Smooth muscle cell (in vitro differentiated cells): Measurements from ENCODE around the gene EAPP. TPM values are rescaled to one million over a fixed set of nuclear protein-coding genes. Genes with fewer than 3 reads are reported as not detected.

Experiments
- DNase-seq: peaks from one replicate; lab custom pipeline; 2025; ENCODE audit not compliant: unreplicated experiment; lab: John Stamatoyannopoulos, UW
- H2AFZ ChIP-seq: fragments of 200-600 bp; sonication (generic); 2 replicates; pipeline ENCODE4 v1.6.0; 2016; ENCODE audit warnings: antibody characterized with exemption, low read depth, mild to moderate bottlenecking
- H3F3A ChIP-seq: fragments of 200-600 bp; sonication (generic); 2 replicates; pipeline ENCODE4 v1.6.0; 2017; ENCODE audit warnings: antibody characterized with exemption, low read depth
- H3K27ac ChIP-seq: fragments of 200-600 bp; sonication (generic); 2 replicates; pipeline ENCODE4 v1.5.1; 2016; ENCODE audit warnings: low read depth, mild to moderate bottlenecking
- H3K27me3 ChIP-seq: fragments of 200-600 bp; sonication (generic); 2 replicates; pipeline ENCODE4 v1.6.1; 2016; ENCODE audit warnings: low read depth, mild to moderate bottlenecking
- H3K36me3 ChIP-seq: fragments of 200-600 bp; sonication (generic); 2 replicates; pipeline ENCODE4 v1.5.1; 2016; ENCODE audit warnings: low read depth
- H3K4me1 ChIP-seq: fragments of 200-600 bp; sonication (generic); 2 replicates; pipeline ENCODE4 v1.5.1; 2016; ENCODE audit warnings: low read depth
- H3K4me2 ChIP-seq: fragments of 200-600 bp; sonication (generic); 2 replicates; pipeline ENCODE4 v1.6.0; 2016; ENCODE audit warnings: mild to moderate bottlenecking
- H3K4me3 ChIP-seq: fragments of 200-600 bp; sonication (generic); 2 replicates; pipeline ENCODE4 v1.5.1; 2016; ENCODE audit warnings: mild to moderate bottlenecking
- H3K79me2 ChIP-seq: fragments of 200-600 bp; sonication (generic); 2 replicates; pipeline ENCODE4 v1.6.0; 2016; ENCODE audit warnings: low read depth, mild to moderate bottlenecking
- H3K9ac ChIP-seq: fragments of 200-600 bp; sonication (generic); 2 replicates; pipeline ENCODE4 v1.6.0; 2016; ENCODE audit warnings: low read depth
- H3K9me3 ChIP-seq: fragments of 200-600 bp; sonication (generic); replicated peaks from 2 replicates; pipeline ENCODE4 v1.5.1; 2016; ENCODE audit warnings: low read depth
- H4K20me1 ChIP-seq: fragments of 200-600 bp; sonication (generic); 2 replicates; pipeline ENCODE4 v1.6.0; 2016; ENCODE audit warnings: low read depth
- WGBS: methylation state at CpG from one replicate; pipeline ENCODE4 v1.1.7; 2016; ENCODE audit warnings: low lambda C conversion rate; 5-methylcytosine and 5-hydroxymethylcytosine counted together
- polyA plus RNA-seq: library from polyadenylated mRNA; unstranded; fragments of >200 nt; fragmentation: Nextera tagmentation; extraction: Ambion mirVana; gene quantifications from 2 replicates; pipeline ENCODE4 v1.2.1, GENCODE V29; 2016
- total RNA-seq: library from RNA; depleted of rRNA; stranded (reverse); fragments of >200 nt; gene quantifications from 2 replicates; pipeline ENCODE4 v1.2.3, GENCODE V29; 2014
- TF ChIP-seq, protein P1 (sequence below): fragments of 200-600 bp; sonication (generic); IDR thresholded peaks from 2 replicates; pipeline ENCODE4 v1.5.1; 2017; ENCODE audit warnings: borderline replicate concordance, mild to moderate bottlenecking, antibody characterized with exemption; ENCODE audit not compliant: insufficient read depth, poor library complexity, severe bottlenecking

The EAPP gene
- total and polyA plus RNA-seq, 2 experiments from 2014 or later, result 43.1 to 50.3 TPM

DNA sequence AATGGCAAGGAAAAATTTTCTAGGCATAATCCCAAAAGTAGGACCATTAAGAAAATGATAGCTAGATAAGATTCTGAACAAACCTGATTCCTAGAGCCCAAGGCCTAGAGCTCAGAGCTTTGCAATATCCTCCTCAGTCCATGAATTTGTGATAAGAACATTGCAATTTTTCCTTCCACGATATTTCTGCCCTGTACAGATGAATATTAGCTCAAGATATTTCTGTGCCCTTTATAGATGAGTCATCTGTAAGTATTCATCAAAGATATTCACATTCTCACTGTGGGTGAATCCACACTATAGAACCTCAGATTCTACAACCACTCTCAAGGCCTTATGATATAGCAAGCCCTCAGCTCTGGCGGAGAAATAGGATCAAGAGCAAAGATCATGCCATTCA is 37.5 kb downstream of the EAPP start:
- Histone ChIP-seq H3K4me1 (peaks cover 6% of the 10 kb centered on the region), H3K4me3 (no peak overlapping the region), H3K27me3 (no peaks in the 10 kb centered on the region), H3K27ac (no peak overlapping the region), H3K9me3 (no peaks in the 10 kb centered on the region), H4K20me1 (no peaks in the 10 kb centered on the region), H3K9ac (no peak overlapping the region), H3K79me2 (no peaks in the 10 kb centered on the region), H3K4me2 (no peak overlapping the region), H3F3A (peaks cover 10% of the 10 kb centered on the region), H3K36me3 (no peaks in the 10 kb centered on the region), H2AFZ (no peak overlapping the region)
- no peak for DNase-seq
- TF ChIP-seq, protein P1, sequence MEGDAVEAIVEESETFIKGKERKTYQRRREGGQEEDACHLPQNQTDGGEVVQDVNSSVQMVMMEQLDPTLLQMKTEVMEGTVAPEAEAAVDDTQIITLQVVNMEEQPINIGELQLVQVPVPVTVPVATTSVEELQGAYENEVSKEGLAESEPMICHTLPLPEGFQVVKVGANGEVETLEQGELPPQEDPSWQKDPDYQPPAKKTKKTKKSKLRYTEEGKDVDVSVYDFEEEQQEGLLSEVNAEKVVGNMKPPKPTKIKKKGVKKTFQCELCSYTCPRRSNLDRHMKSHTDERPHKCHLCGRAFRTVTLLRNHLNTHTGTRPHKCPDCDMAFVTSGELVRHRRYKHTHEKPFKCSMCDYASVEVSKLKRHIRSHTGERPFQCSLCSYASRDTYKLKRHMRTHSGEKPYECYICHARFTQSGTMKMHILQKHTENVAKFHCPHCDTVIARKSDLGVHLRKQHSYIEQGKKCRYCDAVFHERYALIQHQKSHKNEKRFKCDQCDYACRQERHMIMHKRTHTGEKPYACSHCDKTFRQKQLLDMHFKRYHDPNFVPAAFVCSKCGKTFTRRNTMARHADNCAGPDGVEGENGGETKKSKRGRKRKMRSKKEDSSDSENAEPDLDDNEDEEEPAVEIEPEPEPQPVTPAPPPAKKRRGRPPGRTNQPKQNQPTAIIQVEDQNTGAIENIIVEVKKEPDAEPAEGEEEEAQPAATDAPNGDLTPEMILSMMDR, result no peak
- WGBS, result 80% methylated on average over 2 of the region's 2 CpGs

DNA sequence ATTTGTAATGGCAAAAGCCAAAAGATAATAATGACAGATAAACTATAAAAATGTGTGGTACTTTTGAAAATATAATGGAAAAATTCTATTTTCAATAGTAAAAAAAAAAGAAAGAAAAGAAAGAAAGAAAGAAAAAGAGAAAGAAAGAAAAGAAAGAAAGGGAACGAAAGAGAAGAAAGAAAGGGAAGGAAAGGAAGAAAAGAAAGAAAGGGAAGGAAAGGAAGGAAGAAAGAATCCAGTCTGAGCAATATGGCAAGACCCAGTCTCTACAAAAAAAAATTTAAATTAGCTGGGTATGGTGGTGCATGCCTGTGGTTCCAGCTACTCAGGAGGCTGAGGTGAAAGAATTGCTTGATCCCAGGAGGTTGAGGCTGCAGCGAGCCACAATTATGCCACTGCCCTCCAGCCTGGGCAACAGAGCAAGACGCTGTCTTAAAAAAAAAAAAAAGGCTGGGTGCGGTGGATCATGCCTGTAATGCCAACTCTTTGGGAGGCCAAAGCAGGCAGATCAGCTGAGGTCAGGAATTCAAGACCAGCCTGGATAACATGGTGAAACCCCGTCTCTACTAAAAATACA is 38.4 kb downstream of the EAPP start:
- H3K4me3 ChIP-seq, result no peak overlapping the region
- WGBS, result 69% methylated on average over 5 of the region's 5 CpGs
- no peak overlapping the region for H3K4me2 ChIP-seq
- peaks cover 10% of the 10 kb centered on the region for H3F3A ChIP-seq
- no peaks in the 10 kb centered on the region for H3K27me3 ChIP-seq
- no peak overlapping the region for H3K9ac ChIP-seq
- no peak overlapping the region for H3K27ac ChIP-seq
- no peaks in the 10 kb centered on the region for H3K36me3 ChIP-seq
- H2AFZ ChIP-seq, result no peak overlapping the region
- no peaks in the 10 kb centered on the region for H3K9me3 ChIP-seq
- peaks cover 6% of the 10 kb centered on the region for H3K4me1 ChIP-seq
- no peaks in the 10 kb centered on the region for H4K20me1 ChIP-seq
- TF ChIP-seq, protein P1, result no peak
- no peaks in the 10 kb centered on the region for H3K79me2 ChIP-seq
- no peak for DNase-seq

DNA sequence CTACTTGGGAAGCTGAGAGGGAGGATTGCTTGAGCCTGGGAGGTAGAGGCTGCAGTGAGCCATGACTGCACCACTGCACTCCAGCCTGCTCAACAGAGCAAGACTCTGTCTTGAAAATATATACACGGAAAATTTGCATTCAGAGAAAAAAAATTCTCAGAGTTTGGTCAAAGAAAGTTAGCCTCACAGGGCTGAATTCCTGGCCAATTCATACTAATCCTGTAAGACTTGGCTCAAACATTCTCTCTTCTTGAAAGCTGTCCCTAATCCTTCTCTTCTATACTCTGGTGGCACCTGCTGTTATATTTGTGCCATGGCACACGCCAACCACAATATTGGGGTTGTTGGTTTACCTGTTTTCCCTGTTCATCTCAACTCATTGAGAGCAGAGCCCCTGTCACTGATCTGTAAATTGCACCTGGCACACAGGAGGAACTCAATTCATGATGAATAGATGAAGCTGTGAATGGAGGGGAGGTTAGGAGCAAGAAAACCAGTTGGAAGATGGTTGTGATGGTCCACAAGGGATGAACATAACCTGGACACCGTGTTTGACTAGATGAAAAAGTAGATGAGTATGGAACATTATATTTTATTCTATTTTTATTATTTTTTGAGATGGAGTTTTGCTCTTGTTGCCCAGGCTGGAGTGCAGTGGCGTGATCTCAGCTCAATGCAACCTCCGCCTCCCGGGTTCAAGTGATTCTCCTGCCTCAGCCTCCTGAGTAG is 40.7 kb downstream of the EAPP start:
- no peaks in the 10 kb centered on the region for H3K36me3 ChIP-seq
- no peak for DNase-seq
- 98% methylated on average over 6 of the region's 6 CpGs for WGBS
- no peaks in the 10 kb centered on the region for H3K79me2 ChIP-seq
- no peak overlapping the region for H3K4me2 ChIP-seq
- peaks cover 10% of the 10 kb centered on the region for H3F3A ChIP-seq
- H2AFZ ChIP-seq, result no peak overlapping the region
- TF ChIP-seq, protein P1, result peak; percentile 7
- no peaks in the 10 kb centered on the region for H3K9me3 ChIP-seq
- H3K27ac ChIP-seq, result no peak overlapping the region
- H3K9ac ChIP-seq, result no peak overlapping the region
- no peak overlapping the region for H3K4me3 ChIP-seq
- H4K20me1 ChIP-seq, result no peaks in the 10 kb centered on the region
- H3K27me3 ChIP-seq, result no peaks in the 10 kb centered on the region
- H3K4me1 ChIP-seq, result peaks cover 6% of the 10 kb centered on the region
